ENCODE data around the gene SUMO4.

Gene SUMO4

GRCh38 chr6:149400050-149400449 lies at the start of gene SUMO4:
TSS of gene SUMO4 (plus strand) at chr6:149400262. CDS start at chr6:149400392, 130 bp downstream.
- DNase-seq = no peak
- H3K4me1 Mint-ChIP-seq = peaks cover 21% of the 10 kb centered on the region

GRCh38 chr6:149354009-149354408 lies 46.1 kb upstream of the SUMO4 start:
- H3K4me1 Mint-ChIP-seq = peaks cover 80% of the 10 kb centered on the region
- H3K4me3 Mint-ChIP-seq = no peak overlapping the region
- no peak overlapping the region for H3K27ac Mint-ChIP-seq
- no peaks in the 10 kb centered on the region for H3K27me3 Mint-ChIP-seq
- ATAC-seq (no peak), DNase-seq (no peak)
- no peaks in the 10 kb centered on the region for H3K9me3 Mint-ChIP-seq
- H3K36me3 Mint-ChIP-seq (ENCODE audit: low read depth) = peaks cover 39% of the 10 kb centered on the region

More at GRCh38 chr6:149400050-149400449, at the start of gene SUMO4:
- Mint-ChIP-seq H3K36me3 (ENCODE audit: low read depth) (peaks cover 80% of the 10 kb centered on the region), H3K9me3 (no peaks in the 10 kb centered on the region), H3K4me3 (no peak within 1 kb of the TSS), H3K27me3 (no peaks in the 10 kb centered on the region), H3K27ac (peak within 1 kb of the TSS; percentile 19)
- no peak for ATAC-seq

- ATAC-seq = no peak
- DNase-seq = no peak
- Mint-ChIP-seq H3K27me3 (no peaks in the 10 kb centered on the region), H3K36me3 (ENCODE audit: low read depth) (peaks cover 49% of the 10 kb centered on the region), H3K4me3 (no peak overlapping the region), H3K4me1 (peaks cover 76% of the 10 kb centered on the region), H3K27ac (no peak overlapping the region), H3K9me3 (no peaks in the 10 kb centered on the region)
Measured at GRCh38 chr6:149356081-149356750, 43.8 kb upstream of the SUMO4 start.

GRCh38 chr6:149357726-149358538 lies 42.1 kb upstream of the SUMO4 start:
- Mint-ChIP-seq H3K36me3 (ENCODE audit: low read depth) (peaks cover 56% of the 10 kb centered on the region), H3K9me3 (peaks cover 8% of the 10 kb centered on the region), H3K4me3 (no peak overlapping the region), H3K27ac (peak overlapping the region; percentile 53), H3K27me3 (no peaks in the 10 kb centered on the region), H3K4me1 (peaks cover 76% of the 10 kb centered on the region)
- ATAC-seq (no peak), DNase-seq (no peak)

- ATAC-seq (no peak), DNase-seq (no peak)
- H3K9me3 Mint-ChIP-seq = peaks cover 8% of the 10 kb centered on the region
- no peaks in the 10 kb centered on the region for H3K27me3 Mint-ChIP-seq
- peak overlapping the region; percentile 53 for H3K27ac Mint-ChIP-seq
- H3K4me1 Mint-ChIP-seq = peaks cover 81% of the 10 kb centered on the region
- H3K4me3 Mint-ChIP-seq = no peak overlapping the region
- peaks cover 56% of the 10 kb centered on the region for H3K36me3 Mint-ChIP-seq (ENCODE audit: low read depth)
Measured at GRCh38 chr6:149359440-149359839, 40.6 kb upstream of the SUMO4 start.

GRCh38 chr6:149360536-149360935 lies 39.5 kb upstream of the SUMO4 start:
- Mint-ChIP-seq H3K4me1 (peaks cover 77% of the 10 kb centered on the region), H3K36me3 (ENCODE audit: low read depth) (peaks cover 55% of the 10 kb centered on the region)
- ATAC-seq = no peak

GRCh38 chr6:149362289-149362688 lies 37.8 kb upstream of the SUMO4 start:
- ATAC-seq (peak; percentile 75), DNase-seq (peak; percentile 20)
- Mint-ChIP-seq H3K27ac (peak overlapping the region; percentile 63), H3K9me3 (peaks cover 8% of the 10 kb centered on the region), H3K4me3 (no peak overlapping the region), H3K27me3 (no peaks in the 10 kb centered on the region), H3K36me3 (ENCODE audit: low read depth) (peaks cover 45% of the 10 kb centered on the region), H3K4me1 (peaks cover 64% of the 10 kb centered on the region)

More at GRCh38 chr6:149360536-149360935, 39.5 kb upstream of the SUMO4 start:
- no peak overlapping the region for H3K4me3 Mint-ChIP-seq
- H3K9me3 Mint-ChIP-seq = peaks cover 8% of the 10 kb centered on the region
- peak overlapping the region; percentile 28 for H3K27ac Mint-ChIP-seq
- DNase-seq = no peak
- no peaks in the 10 kb centered on the region for H3K27me3 Mint-ChIP-seq

- no peaks in the 10 kb centered on the region for H3K27me3 Mint-ChIP-seq
- H3K27ac Mint-ChIP-seq = peak overlapping the region; percentile 31
- ATAC-seq (peak; percentile 18), DNase-seq (no peak)
- peaks cover 8% of the 10 kb centered on the region for H3K9me3 Mint-ChIP-seq
- H3K4me3 Mint-ChIP-seq = no peak overlapping the region
- H3K4me1 Mint-ChIP-seq = peaks cover 56% of the 10 kb centered on the region
- peaks cover 39% of the 10 kb centered on the region for H3K36me3 Mint-ChIP-seq (ENCODE audit: low read depth)
Measured at GRCh38 chr6:149363154-149363553, 36.9 kb upstream of the SUMO4 start.

GRCh38 chr6:149364557-149364956 lies 35.5 kb upstream of the SUMO4 start:
- ATAC-seq (no peak), DNase-seq (no peak)
- Mint-ChIP-seq H3K4me1 (peaks cover 45% of the 10 kb centered on the region), H3K27me3 (no peaks in the 10 kb centered on the region), H3K9me3 (peaks cover 8% of the 10 kb centered on the region), H3K27ac (no peak overlapping the region), H3K4me3 (no peak overlapping the region), H3K36me3 (ENCODE audit: low read depth) (peaks cover 29% of the 10 kb centered on the region)

- ATAC-seq = no peak
- Mint-ChIP-seq H3K4me3 (no peak overlapping the region), H3K9me3 (peaks cover 8% of the 10 kb centered on the region), H3K36me3 (ENCODE audit: low read depth) (peaks cover 26% of the 10 kb centered on the region), H3K27ac (peak overlapping the region; percentile 68), H3K4me1 (peaks cover 47% of the 10 kb centered on the region), H3K27me3 (no peaks in the 10 kb centered on the region)
- no peak for DNase-seq
Measured at GRCh38 chr6:149365197-149365596, 34.9 kb upstream of the SUMO4 start.

- Mint-ChIP-seq H3K36me3 (ENCODE audit: low read depth) (peaks cover 25% of the 10 kb centered on the region), H3K27me3 (no peaks in the 10 kb centered on the region), H3K27ac (no peak overlapping the region), H3K4me1 (peaks cover 53% of the 10 kb centered on the region), H3K4me3 (no peak overlapping the region), H3K9me3 (peaks cover 8% of the 10 kb centered on the region)
- peak; percentile 45 for ATAC-seq
- DNase-seq = no peak
Measured at GRCh38 chr6:149366267-149366921, 33.7 kb upstream of the SUMO4 start.

- peaks cover 49% of the 10 kb centered on the region for H3K4me1 Mint-ChIP-seq
- no peaks in the 10 kb centered on the region for H3K27me3 Mint-ChIP-seq
- no peak overlapping the region for H3K4me3 Mint-ChIP-seq
- ATAC-seq = peak; percentile 80
- no peak for DNase-seq
- H3K9me3 Mint-ChIP-seq = no peaks in the 10 kb centered on the region
- H3K36me3 Mint-ChIP-seq (ENCODE audit: low read depth) = peaks cover 19% of the 10 kb centered on the region
- no peak overlapping the region for H3K27ac Mint-ChIP-seq
Measured at GRCh38 chr6:149368065-149368464, 32.0 kb upstream of the SUMO4 start.

GRCh38 chr6:149371154-149371553 lies 28.9 kb upstream of the SUMO4 start:
- DNase-seq (no peak), ATAC-seq (no peak)
- Mint-ChIP-seq H3K36me3 (ENCODE audit: low read depth) (peaks cover 35% of the 10 kb centered on the region), H3K4me1 (peaks cover 58% of the 10 kb centered on the region), H3K27ac (peak overlapping the region; percentile 10), H3K4me3 (no peak overlapping the region), H3K9me3 (no peaks in the 10 kb centered on the region), H3K27me3 (no peaks in the 10 kb centered on the region)

- peaks cover 41% of the 10 kb centered on the region for H3K36me3 Mint-ChIP-seq (ENCODE audit: low read depth)
- no peak overlapping the region for H3K4me3 Mint-ChIP-seq
- no peak overlapping the region for H3K27ac Mint-ChIP-seq
- H3K27me3 Mint-ChIP-seq = no peaks in the 10 kb centered on the region
- no peaks in the 10 kb centered on the region for H3K9me3 Mint-ChIP-seq
- DNase-seq (no peak), ATAC-seq (no peak)
- H3K4me1 Mint-ChIP-seq = peaks cover 65% of the 10 kb centered on the region
Measured at GRCh38 chr6:149372062-149372461, 28.0 kb upstream of the SUMO4 start.

Data from activated naive CD8-positive, alpha-beta T cell treated with anti-CD3 and anti-CD28 coated beads, Interleukin-2, amount 50 U/mL, for 24 hours (primary cell).